GM12878 (cell line): ENCODE results near the gene INHBC. TPM values are rescaled to one million over a fixed set of nuclear protein-coding genes. Genes with fewer than 3 reads are reported as not detected.

Source experiments
- DPF2 ChIP-seq: fragments of 450-650 bp; IDR thresholded peaks from 2 replicates; pipeline ENCODE4 v1.6.1; 2017; ENCODE audit warnings: mild to moderate bottlenecking
- EED ChIP-seq: sonication (generic); IDR thresholded peaks from 2 replicates; pipeline ENCODE4 v1.6.1; 2016; ENCODE audit warnings: antibody characterized with exemption, low read depth
- FOXM1 ChIP-seq: IDR thresholded peaks from 2 replicates; pipeline ENCODE4 v1.6.1; 2012; ENCODE audit warnings: low read depth, mild to moderate bottlenecking, inconsistent platforms, low read length, moderate library complexity
- HCFC1 ChIP-seq: fragments of 150-350 bp; IDR thresholded peaks from 2 replicates; pipeline ENCODE4 v1.6.1; 2014; ENCODE audit warnings: low read length
- KDM1A ChIP-seq: fragments of 200-600 bp; sonication (generic); IDR thresholded peaks from 2 replicates; pipeline ENCODE4 v1.6.1; 2016; ENCODE audit warnings: borderline replicate concordance
- MEF2A ChIP-seq: IDR thresholded peaks from 2 replicates; pipeline ENCODE4 v1.6.1; 2011; ENCODE audit warnings: low read depth, mild to moderate bottlenecking, low read length, moderate library complexity; ENCODE audit not compliant: insufficient read depth
- NFIC ChIP-seq: IDR thresholded peaks from 2 replicates; pipeline ENCODE4 v1.6.1; 2012; ENCODE audit warnings: low read depth, mild to moderate bottlenecking, inconsistent platforms, low read length, moderate library complexity
- NR2C1 ChIP-seq: fragments of 450-650 bp; IDR thresholded peaks from 2 replicates; pipeline ENCODE4 v1.6.1; 2017; ENCODE audit warnings: antibody characterized with exemption, mild to moderate bottlenecking, moderate library complexity
- NR2C2 ChIP-seq: IDR thresholded peaks from 2 replicates; pipeline ENCODE4 v1.6.1; 2011; ENCODE audit warnings: borderline replicate concordance, low read depth; ENCODE audit not compliant: control insufficient read depth, insufficient read length
- NRF1 ChIP-seq: conservative IDR thresholded peaks from 2 replicates; pipeline ENCODE4 v1.6.1; 2011; ENCODE audit warnings: mild to moderate bottlenecking, low read depth, low read length, improper control_type of control experiment
- SMARCA5 ChIP-seq: fragments of 450-650 bp; IDR thresholded peaks from 2 replicates; pipeline ENCODE4 v1.6.1; 2017; ENCODE audit warnings: mild to moderate bottlenecking
- SP1 ChIP-seq: IDR thresholded peaks from one replicate; pipeline ENCODE4 v1.6.1; 2011; ENCODE audit warnings: low read depth, low read length
- SREBF1 ChIP-seq: IDR thresholded peaks from 2 replicates; pipeline ENCODE4 v1.6.1; 2012; ENCODE audit warnings: mild to moderate bottlenecking, low read length
- STAT1 ChIP-seq: fragments of 450-650 bp; conservative IDR thresholded peaks from 2 replicates; pipeline ENCODE4 v1.6.1; 2014; ENCODE audit warnings: antibody characterized with exemption, mild to moderate bottlenecking
- TARDBP ChIP-seq: IDR thresholded peaks from 2 replicates; pipeline ENCODE4 v1.6.1; 2016; ENCODE audit warnings: borderline replicate concordance
- TBL1XR1 ChIP-seq: IDR thresholded peaks from 2 replicates; pipeline ENCODE4 v1.6.1; 2012; ENCODE audit warnings: low read depth, low read length, improper control_type of control experiment
- polyA plus RNA-seq, 11 experiments: library from polyadenylated mRNA; depleted of rRNA in 4 of 11; unstranded in 6 of 11; stranded (reverse) in 5 of 11; fragments of >200 nt; fragmentation: Nextera tagmentation in 4 of 11; fragmentation: Illumina TruSeq in 1 of 11; extraction: Ambion mirVana in 4 of 11; extraction: Trizol in 1 of 11; gene quantifications; 1 replicate in 1 of 11; 2 replicates in 10 of 11; pipeline versions ENCODE4 v1.2.1 to v1.2.3, GENCODE V29; 2011 to 2016; ENCODE audit warnings: inconsistent platforms in 2 of 11, missing spikeins in 2 of 11, low read depth in 1 of 11
- total RNA-seq, 4 experiments: library from RNA; depleted of rRNA in 3 of 4; stranded (reverse); fragments of >200 nt in 3 of 4; fragmentation: Illumina TruSeq in 1 of 4; extraction: Trizol in 1 of 4; gene quantifications; 2 replicates each; pipeline versions ENCODE4 v1.2.1 to v1.2.3, GENCODE V29; 2013 to 2021
- TF ChIP-seq, protein P1 (sequence below): fragments of 450-650 bp; formaldehyde crosslinking; IDR thresholded peaks from 2 replicates; pipeline ENCODE4 v1.5.0; 2022; ENCODE audit warnings: mild to moderate bottlenecking, missing genetic modification characterization
- TF ChIP-seq, protein P2 (sequence below): fragments of 450-650 bp; IDR thresholded peaks from 2 replicates; pipeline ENCODE4 v1.6.1; 2016; ENCODE audit warnings: mild to moderate bottlenecking, moderate library complexity, borderline replicate concordance
- TF ChIP-seq, protein P3 (sequence below): fragments of 450-650 bp; IDR thresholded peaks from 2 replicates; pipeline ENCODE4 v1.6.1; 2017; ENCODE audit warnings: low read depth, mild to moderate bottlenecking, moderate library complexity
- TF ChIP-seq, protein P4 (sequence below): IDR thresholded peaks from 2 replicates; pipeline ENCODE4 v1.6.1; 2012; ENCODE audit warnings: low read depth, low read length, improper control_type of control experiment
- TF ChIP-seq, protein P5 (sequence below): IDR thresholded peaks from 2 replicates; pipeline ENCODE4 v1.6.1; 2011; ENCODE audit warnings: low read depth, mild to moderate bottlenecking, low read length, moderate library complexity, borderline replicate concordance; ENCODE audit errors: extremely low read depth

The INHBC gene
- total and polyA plus RNA-seq, 10 of the 15 experiments (the other 5 are each of a cell fraction or from before 2014, with no cell fraction given) = 0.04 to 0.22 (median 0.13) TPM; not detected in 5

DNA sequence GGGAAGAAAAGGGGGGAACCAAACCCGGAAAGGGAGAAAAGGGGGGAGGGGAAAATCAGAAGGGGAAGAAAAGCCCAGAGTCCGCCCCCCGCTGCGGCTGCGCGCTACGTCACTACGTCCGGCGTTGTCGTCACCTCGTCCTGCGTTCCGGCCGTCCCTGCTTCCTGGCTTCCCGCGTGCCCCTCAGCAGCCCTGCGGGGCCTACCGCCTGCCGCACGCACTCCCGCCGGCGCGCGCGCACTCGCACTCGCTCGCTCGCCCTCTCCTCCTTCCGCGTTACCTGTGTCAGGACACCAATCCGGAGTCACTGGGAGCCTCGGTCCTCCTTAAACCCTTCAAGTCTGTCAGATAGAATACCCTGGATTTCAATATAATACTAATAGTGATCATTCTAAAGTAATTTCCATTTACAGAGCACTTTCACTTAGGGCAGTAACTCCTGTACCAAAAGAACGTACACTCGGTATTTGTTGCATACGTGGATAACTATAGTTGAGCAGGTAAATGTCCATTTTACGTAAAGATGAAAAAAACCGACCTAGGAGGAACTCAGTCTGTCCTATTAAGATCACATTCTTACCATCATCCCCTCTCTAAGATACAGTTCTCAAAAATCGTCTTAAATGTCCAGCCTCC is 3.5 kb upstream of the INHBC start, which contains the start of gene R3HDM2 (continued):
- TF ChIP-seq, protein P1, sequence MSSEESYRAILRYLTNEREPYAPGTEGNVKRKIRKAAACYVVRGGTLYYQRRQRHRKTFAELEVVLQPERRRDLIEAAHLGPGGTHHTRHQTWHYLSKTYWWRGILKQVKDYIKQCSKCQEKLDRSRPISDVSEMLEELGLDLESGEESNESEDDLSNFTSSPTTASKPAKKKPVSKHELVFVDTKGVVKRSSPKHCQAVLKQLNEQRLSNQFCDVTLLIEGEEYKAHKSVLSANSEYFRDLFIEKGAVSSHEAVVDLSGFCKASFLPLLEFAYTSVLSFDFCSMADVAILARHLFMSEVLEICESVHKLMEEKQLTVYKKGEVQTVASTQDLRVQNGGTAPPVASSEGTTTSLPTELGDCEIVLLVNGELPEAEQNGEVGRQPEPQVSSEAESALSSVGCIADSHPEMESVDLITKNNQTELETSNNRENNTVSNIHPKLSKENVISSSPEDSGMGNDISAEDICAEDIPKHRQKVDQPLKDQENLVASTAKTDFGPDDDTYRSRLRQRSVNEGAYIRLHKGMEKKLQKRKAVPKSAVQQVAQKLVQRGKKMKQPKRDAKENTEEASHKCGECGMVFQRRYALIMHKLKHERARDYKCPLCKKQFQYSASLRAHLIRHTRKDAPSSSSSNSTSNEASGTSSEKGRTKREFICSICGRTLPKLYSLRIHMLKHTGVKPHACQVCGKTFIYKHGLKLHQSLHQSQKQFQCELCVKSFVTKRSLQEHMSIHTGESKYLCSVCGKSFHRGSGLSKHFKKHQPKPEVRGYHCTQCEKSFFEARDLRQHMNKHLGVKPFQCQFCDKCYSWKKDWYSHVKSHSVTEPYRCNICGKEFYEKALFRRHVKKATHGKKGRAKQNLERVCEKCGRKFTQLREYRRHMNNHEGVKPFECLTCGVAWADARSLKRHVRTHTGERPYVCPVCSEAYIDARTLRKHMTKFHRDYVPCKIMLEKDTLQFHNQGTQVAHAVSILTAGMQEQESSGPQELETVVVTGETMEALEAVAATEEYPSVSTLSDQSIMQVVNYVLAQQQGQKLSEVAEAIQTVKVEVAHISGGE (CRISPR knock-in tag) = no peak
- TF ChIP-seq KDM1A (no peak), NFIC (no peak), MEF2A (no peak), SP1 (no peak), NRF1 (peak; percentile 27; the same call in 1 of the 2 replicates), NR2C1 (no peak), FOXM1 (no peak), NR2C2 (no peak), DPF2 (peak; percentile 34), HCFC1 (peak; percentile 44), EED (peak; percentile 58; the same call in 1 of the 2 replicates), TARDBP (peak; percentile 76; the same call in 1 of the 2 replicates), TBL1XR1 (no peak), SMARCA5 (no peak), SREBF1 (no peak), STAT1 (peak; percentile 71; the same call in 1 of the 2 replicates)
- TF ChIP-seq, protein P2, sequence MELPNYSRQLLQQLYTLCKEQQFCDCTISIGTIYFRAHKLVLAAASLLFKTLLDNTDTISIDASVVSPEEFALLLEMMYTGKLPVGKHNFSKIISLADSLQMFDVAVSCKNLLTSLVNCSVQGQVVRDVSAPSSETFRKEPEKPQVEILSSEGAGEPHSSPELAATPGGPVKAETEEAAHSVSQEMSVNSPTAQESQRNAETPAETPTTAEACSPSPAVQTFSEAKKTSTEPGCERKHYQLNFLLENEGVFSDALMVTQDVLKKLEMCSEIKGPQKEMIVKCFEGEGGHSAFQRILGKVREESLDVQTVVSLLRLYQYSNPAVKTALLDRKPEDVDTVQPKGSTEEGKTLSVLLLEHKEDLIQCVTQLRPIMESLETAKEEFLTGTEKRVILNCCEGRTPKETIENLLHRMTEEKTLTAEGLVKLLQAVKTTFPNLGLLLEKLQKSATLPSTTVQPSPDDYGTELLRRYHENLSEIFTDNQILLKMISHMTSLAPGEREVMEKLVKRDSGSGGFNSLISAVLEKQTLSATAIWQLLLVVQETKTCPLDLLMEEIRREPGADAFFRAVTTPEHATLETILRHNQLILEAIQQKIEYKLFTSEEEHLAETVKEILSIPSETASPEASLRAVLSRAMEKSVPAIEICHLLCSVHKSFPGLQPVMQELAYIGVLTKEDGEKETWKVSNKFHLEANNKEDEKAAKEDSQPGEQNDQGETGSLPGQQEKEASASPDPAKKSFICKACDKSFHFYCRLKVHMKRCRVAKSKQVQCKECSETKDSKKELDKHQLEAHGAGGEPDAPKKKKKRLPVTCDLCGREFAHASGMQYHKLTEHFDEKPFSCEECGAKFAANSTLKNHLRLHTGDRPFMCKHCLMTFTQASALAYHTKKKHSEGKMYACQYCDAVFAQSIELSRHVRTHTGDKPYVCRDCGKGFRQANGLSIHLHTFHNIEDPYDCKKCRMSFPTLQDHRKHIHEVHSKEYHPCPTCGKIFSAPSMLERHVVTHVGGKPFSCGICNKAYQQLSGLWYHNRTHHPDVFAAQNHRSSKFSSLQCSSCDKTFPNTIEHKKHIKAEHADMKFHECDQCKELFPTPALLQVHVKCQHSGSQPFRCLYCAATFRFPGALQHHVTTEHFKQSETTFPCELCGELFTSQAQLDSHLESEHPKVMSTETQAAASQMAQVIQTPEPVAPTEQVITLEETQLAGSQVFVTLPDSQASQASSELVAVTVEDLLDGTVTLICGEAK = peak; percentile 47; the same call in 1 of the 2 replicates
- TF ChIP-seq, protein P3, sequence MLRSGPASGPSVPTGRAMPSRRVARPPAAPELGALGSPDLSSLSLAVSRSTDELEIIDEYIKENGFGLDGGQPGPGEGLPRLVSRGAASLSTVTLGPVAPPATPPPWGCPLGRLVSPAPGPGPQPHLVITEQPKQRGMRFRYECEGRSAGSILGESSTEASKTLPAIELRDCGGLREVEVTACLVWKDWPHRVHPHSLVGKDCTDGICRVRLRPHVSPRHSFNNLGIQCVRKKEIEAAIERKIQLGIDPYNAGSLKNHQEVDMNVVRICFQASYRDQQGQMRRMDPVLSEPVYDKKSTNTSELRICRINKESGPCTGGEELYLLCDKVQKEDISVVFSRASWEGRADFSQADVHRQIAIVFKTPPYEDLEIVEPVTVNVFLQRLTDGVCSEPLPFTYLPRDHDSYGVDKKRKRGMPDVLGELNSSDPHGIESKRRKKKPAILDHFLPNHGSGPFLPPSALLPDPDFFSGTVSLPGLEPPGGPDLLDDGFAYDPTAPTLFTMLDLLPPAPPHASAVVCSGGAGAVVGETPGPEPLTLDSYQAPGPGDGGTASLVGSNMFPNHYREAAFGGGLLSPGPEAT = peak; percentile 50; the same call in 1 of the 2 replicates
- TF ChIP-seq, protein P4, sequence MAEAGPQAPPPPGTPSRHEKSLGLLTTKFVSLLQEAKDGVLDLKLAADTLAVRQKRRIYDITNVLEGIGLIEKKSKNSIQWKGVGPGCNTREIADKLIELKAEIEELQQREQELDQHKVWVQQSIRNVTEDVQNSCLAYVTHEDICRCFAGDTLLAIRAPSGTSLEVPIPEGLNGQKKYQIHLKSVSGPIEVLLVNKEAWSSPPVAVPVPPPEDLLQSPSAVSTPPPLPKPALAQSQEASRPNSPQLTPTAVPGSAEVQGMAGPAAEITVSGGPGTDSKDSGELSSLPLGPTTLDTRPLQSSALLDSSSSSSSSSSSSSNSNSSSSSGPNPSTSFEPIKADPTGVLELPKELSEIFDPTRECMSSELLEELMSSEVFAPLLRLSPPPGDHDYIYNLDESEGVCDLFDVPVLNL = no peak
- TF ChIP-seq, protein P5, sequence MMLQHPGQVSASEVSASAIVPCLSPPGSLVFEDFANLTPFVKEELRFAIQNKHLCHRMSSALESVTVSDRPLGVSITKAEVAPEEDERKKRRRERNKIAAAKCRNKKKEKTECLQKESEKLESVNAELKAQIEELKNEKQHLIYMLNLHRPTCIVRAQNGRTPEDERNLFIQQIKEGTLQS = no peak
